ENCODE measurements around the gene ARMH3. TPM values are rescaled to one million over a fixed set of nuclear protein-coding genes. Genes with fewer than 3 reads are reported as not detected.

The ARMH3 gene
- total RNA-seq, 1 experiment from 2014 or later, result 5.6 TPM

DNA sequence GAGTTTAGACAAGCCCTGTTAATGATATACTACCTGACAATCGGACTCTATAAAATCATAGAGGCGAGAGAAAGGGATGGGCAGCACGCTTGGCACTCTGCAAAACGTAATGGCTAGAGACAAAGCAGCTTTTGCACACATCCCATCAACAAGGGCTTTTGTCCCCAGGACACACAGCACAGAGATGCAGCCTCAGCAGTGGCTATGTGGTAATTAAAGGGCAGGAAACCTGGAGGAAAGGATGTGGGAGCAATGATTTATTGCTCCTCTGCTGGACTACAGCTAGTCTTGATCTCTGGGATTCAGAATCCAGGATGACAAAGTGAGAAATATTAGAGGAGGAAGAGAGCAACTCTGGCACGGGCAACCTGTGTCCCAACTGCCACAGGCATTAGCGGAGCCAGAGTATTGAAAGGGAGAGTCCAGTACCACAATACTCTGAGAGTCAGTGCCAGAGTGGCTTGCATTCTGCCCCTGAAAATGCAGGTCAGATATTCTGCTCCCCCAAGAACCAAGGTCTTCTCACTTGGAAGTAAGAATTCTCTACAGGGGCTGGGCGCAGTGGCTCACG, 96.5 kb downstream of the ARMH3 start:
- no peak for DNase-seq (ENCODE audit: low read depth)
- in situ Hi-C loops (cut with HindIII; ENCODE audit: low pct_unique_long_range_greater_than_20kb, low sequenced_read_pairs), result no loop called here

DNA sequence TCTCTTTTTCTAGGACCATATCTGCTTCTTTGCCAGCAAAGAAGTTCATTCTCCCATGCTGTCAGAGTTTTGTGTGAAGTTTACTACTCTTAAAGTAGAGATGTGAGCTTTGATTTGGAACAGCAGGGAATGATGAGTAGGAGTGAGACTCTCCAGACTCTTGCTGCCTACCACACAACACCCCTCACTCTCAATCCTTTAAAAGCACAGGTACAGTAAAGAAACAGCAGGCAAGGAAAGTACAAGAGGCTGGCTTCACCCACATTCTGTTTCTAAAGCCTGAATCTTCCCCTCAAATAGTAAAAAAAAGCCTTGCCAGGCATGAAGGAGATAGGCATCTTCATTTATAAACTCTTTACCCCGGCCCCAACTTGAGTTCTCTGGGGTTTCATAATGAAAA, 97.3 kb downstream of the ARMH3 start:
- no peak for DNase-seq (ENCODE audit: low read depth)
- in situ Hi-C loops (cut with HindIII; ENCODE audit: low pct_unique_long_range_greater_than_20kb, low sequenced_read_pairs), result no loop called here

- DNase-seq (ENCODE audit: low read depth), result no peak
- in situ Hi-C loops (cut with HindIII; ENCODE audit: low pct_unique_long_range_greater_than_20kb, low sequenced_read_pairs), result no loop called here
Observed at GRCh38 chr10:101956898-101957297, 99.1 kb downstream of the ARMH3 start.

DNA sequence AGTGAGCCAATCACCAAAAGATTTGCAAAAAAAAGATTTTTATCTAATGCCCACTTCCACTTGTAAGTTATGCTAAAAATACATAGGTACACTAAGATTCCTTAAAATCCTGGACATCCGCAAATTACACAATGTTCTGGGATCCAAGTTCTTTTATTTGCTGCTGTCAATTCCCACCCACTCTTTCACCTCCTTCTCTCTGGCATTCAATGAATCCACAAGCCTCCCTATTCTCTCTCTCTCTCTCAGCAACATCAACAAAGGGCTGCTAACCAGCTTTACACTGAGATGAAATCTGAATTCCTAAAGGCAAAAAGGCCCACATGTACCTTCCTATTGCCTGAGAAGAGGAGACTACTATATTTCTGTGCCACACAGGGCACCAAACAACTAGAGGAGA, 99.9 kb downstream of the ARMH3 start:
- in situ Hi-C loops (cut with HindIII; ENCODE audit: low pct_unique_long_range_greater_than_20kb, low sequenced_read_pairs), result no loop called here
- no peak for DNase-seq (ENCODE audit: low read depth)

GRCh38 chr10:101952191-101952590, 103.8 kb downstream of the ARMH3 start:
- in situ Hi-C loops (cut with HindIII; ENCODE audit: low pct_unique_long_range_greater_than_20kb, low sequenced_read_pairs), result no loop called here
- no peak for DNase-seq (ENCODE audit: low read depth)

GRCh38 chr10:101950213-101950612, 105.8 kb downstream of the ARMH3 start:
- in situ Hi-C loops (cut with HindIII; ENCODE audit: low pct_unique_long_range_greater_than_20kb, low sequenced_read_pairs), result no loop called here
- no peak for DNase-seq (ENCODE audit: low read depth)

- in situ Hi-C loops (cut with HindIII; ENCODE audit: low pct_unique_long_range_greater_than_20kb, low sequenced_read_pairs), result no loop called here
- DNase-seq (ENCODE audit: low read depth), result no peak
Observed at GRCh38 chr10:101941871-101942270, 114.1 kb downstream of the ARMH3 start.

DNA sequence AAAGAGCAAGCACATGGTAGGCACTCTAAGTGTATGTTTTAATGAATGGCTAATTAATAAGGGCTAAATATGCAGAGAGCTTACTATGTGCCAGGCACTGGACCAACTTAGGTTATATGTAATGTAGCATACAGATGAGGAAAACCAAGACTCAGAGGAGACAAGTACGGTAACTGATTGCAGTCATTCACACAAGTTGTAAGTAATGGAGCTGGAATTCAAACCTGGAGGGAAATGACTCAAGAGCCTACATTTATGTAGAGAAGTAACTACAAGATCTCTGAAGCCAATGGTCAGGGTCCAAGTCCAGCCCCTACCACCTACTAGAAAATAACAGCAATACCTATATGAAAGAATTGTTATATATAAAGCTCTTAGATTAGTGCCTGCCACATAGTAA, 115.1 kb downstream of the ARMH3 start:
- in situ Hi-C loops (cut with HindIII; ENCODE audit: low pct_unique_long_range_greater_than_20kb, low sequenced_read_pairs), result no loop called here
- no peak for DNase-seq (ENCODE audit: low read depth)

DNA sequence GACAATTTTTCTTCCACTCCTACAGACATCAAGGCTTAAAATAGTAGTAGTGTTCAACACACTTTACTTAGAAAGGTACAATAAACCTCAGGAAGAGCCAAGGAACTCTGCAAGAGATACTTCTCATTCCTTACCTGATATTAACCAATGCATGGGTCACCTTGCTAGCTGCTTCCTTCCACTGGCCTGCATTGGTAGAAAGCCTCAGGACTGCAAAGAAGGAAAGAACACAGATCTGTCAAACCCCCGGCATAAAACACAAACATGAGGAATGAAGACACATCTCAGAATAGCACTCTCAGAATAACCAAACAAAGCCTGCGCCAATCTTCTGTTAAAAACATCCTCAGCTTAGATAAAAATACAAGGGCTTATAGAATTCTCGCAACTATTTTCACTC, 116.2 kb downstream of the ARMH3 start:
- no peak for DNase-seq (ENCODE audit: low read depth)
- in situ Hi-C loops (cut with HindIII; ENCODE audit: low pct_unique_long_range_greater_than_20kb, low sequenced_read_pairs), result no loop called here

DNA sequence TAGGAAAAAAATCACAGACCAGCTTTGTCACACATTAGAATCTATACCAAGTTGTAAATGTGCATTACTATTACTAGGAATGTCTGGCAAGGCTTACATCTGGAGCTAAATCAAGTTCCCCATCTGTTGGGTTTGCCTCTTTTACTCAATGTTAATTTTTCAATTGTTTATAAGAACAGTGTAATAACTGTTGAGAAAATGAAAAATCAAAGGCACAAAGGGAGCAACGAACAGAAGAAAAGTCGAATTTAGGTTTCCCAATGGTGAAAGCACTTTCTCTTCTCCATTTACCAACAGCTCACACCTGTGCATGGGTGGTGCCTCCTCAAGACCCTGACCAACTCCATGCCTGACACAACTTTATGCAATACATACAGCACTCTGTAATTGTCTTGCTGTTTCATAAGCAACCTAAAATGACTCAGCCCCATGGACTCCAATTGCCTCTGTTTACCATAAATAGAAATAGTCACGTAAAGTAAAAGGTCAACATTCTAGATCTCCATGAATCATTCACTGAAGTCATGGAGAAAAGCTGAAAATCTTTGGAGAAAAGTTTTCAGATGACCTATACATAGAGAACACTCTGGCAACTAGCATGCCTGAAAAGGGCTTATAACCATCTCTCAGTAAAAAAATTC, 116.8 kb downstream of the ARMH3 start:
- DNase-seq (ENCODE audit: low read depth), result peak; percentile 37
- in situ Hi-C loops (cut with HindIII; ENCODE audit: low pct_unique_long_range_greater_than_20kb, low sequenced_read_pairs), result no loop called here

DNA sequence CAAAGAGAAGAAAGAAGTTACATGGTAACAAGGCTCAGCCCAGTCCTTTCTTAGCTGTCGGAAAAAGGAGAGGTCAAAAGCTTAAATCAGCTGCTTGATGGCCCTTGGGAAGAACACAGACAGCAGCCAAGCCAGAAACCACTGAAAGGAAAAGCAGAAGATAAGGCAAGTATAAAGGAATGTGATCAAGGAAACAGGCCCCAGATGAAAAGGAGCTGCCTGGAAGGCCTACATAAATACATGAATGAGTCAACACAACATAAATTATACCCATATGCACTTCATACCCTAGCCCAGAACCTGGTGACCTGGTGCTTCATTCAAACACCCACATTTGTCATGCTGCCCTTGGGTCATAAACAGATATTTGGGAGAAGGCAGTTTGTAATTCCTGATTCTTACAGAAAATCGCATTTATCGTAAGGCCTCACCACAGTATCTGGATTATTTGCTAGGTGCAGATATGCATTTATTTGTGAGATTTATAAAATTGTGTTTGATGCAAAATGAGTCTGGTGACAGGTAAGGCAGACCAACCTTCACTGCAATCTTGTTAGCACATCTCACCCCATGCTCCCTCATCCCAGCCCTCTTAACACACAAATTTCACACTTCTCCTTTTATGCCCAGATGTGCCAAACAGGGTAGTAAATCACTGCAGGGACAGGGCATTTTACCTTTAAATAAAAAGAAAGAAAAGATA, 117.5 kb downstream of the ARMH3 start:
- DNase-seq (ENCODE audit: low read depth), result peak; percentile 65
- in situ Hi-C loops (cut with HindIII; ENCODE audit: low pct_unique_long_range_greater_than_20kb, low sequenced_read_pairs), result no loop called here

- DNase-seq (ENCODE audit: low read depth), result no peak
- in situ Hi-C loops (cut with HindIII; ENCODE audit: low pct_unique_long_range_greater_than_20kb, low sequenced_read_pairs), result no loop called here
Observed at GRCh38 chr10:101935431-101935830, 120.5 kb downstream of the ARMH3 start.

DNA sequence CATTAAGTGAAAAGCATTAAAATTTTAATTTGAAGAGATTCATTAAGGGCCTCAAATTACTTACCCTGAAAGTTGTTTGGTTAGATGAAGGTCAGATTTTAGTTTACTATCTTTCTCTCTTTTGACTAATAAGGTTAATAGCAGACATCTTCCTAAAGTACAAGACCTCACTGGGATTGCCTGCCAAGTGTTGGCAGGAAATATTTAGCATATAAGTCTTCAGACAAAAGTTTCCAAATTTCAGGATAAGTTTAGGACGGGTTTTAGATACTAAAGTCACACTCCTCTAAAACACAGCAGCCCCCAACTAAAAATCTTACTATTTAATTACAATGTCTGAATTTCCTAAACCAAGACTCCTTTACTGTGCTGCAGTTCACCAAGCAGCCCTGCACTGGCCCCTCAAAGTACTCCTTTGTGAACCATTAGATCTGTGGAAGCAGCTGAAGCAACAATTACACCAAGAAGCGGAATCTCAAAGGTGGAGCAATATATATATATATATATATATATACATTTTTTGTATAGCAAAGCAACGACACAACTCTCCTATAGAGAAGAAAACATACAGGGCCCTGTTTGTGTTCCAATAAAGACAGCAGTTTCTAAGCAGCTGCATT, 121.2 kb downstream of the ARMH3 start:
- DNase-seq (ENCODE audit: low read depth), result no peak
- in situ Hi-C loops (cut with HindIII; ENCODE audit: low pct_unique_long_range_greater_than_20kb, low sequenced_read_pairs), result no loop called here

GRCh38 chr10:101933976-101934375, 122.0 kb downstream of the ARMH3 start:
- DNase-seq (ENCODE audit: low read depth), result no peak
- in situ Hi-C loops (cut with HindIII; ENCODE audit: low pct_unique_long_range_greater_than_20kb, low sequenced_read_pairs), result no loop called here

DNA sequence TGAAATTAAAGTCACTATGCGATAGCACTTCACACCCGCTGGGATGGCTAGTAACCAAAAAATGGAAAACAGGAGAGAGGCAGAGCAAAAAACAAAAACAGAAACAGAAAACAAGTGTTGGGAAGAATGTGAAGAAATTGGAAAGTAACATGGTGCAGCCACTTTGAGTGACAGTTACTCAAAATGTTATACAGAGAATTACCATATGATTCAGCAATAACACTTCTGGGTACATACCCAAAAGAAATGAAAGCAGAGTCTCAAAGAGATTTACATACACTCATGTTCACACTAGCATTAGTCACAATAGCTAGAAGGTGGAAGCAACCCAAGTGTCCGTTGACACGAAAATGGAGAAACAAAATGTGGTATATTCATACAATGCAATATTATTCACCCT, 123.8 kb downstream of the ARMH3 start:
- in situ Hi-C loops (cut with HindIII; ENCODE audit: low pct_unique_long_range_greater_than_20kb, low sequenced_read_pairs), result no loop called here
- DNase-seq (ENCODE audit: low read depth), result no peak

DNA sequence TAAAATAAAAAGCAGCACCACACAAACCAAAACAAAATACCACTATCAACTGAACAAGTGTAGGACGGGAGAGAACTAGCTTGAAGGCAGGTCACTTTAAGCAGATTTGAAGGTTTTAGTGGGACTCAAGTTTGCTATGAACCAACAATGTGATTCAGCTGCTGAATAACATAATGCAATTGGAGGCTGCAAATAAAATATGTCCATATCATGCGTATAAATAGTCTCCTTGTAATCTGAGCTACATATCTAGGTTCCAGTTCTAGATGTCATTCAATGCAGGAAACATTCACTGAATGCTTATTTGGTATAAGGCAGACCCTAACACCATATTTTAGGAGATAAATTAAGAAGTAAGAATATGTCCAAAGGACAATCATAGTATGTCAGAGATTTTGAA, 130.9 kb downstream of the ARMH3 start:
- no peak for DNase-seq (ENCODE audit: low read depth)
- in situ Hi-C loops (cut with HindIII; ENCODE audit: low pct_unique_long_range_greater_than_20kb, low sequenced_read_pairs), result no loop called here

- no peak for DNase-seq (ENCODE audit: low read depth)
- in situ Hi-C loops (cut with HindIII; ENCODE audit: low pct_unique_long_range_greater_than_20kb, low sequenced_read_pairs), result no loop called here
Observed at GRCh38 chr10:101923256-101923655, 132.7 kb downstream of the ARMH3 start.

- DNase-seq (ENCODE audit: low read depth), result no peak
- in situ Hi-C loops (cut with HindIII; ENCODE audit: low pct_unique_long_range_greater_than_20kb, low sequenced_read_pairs), result no loop called here
Observed at GRCh38 chr10:101922846-101923245, 133.1 kb downstream of the ARMH3 start.

DNA sequence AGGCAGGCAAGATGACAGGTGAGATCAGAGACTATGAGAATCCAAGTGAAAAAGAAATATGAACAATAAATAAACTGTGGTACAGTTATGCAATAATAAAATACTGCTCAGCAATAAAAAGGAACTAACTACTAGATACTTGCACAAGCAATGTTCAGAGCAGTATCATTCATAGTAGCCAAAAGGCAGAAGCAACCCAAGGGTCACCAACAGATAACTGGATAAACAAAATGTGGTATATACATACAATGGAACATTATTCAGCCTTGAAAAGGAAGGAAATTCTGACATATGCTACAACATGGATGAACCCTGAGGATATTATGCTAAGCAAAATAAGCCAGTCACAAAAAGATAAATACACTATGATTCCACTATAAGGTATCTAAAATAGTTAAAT, 135.4 kb downstream of the ARMH3 start:
- no peak for DNase-seq (ENCODE audit: low read depth)
- in situ Hi-C loops (cut with HindIII; ENCODE audit: low pct_unique_long_range_greater_than_20kb, low sequenced_read_pairs), result no loop called here
